GM23338 (cell line): ENCODE measurements around the gene SRPK2. TPM values are rescaled to one million over a fixed set of nuclear protein-coding genes. Genes with fewer than 3 reads are reported as not detected.

Source experiments
- ATAC-seq: fragments of 200-7000 bp; cut with Tn5 transposase; 3 replicates; pipeline ENCODE4 v1.9.1; 2020
- DNase-seq: peaks from one replicate; pipeline ENCODE4 v3.0.0-alpha.2; 2015; ENCODE audit warnings: low spot score
- H2AFZ ChIP-seq: fragments of 200-600 bp; sonication (generic); 2 replicates; pipeline ENCODE4 v1.8.0; 2016; ENCODE audit warnings: antibody characterized with exemption, mild to moderate bottlenecking, moderate library complexity
- H3F3A ChIP-seq: fragments of 200-600 bp; sonication (generic); replicated peaks from 2 replicates; pipeline ENCODE4 v1.8.0; 2017; ENCODE audit warnings: antibody characterized with exemption, mixed run types, low read depth
- H3K27ac ChIP-seq: fragments of 200-600 bp; sonication (generic); 2 replicates; pipeline ENCODE4 v1.6.1; 2016; ENCODE audit warnings: low read depth
- H3K27me3 ChIP-seq: fragments of 200-600 bp; sonication (generic); 2 replicates; pipeline ENCODE4 v1.8.0; 2016; ENCODE audit warnings: mild to moderate bottlenecking, mixed run types, moderate library complexity; ENCODE audit not compliant: insufficient read depth
- H3K36me3 ChIP-seq: fragments of 200-600 bp; sonication (generic); 2 replicates; pipeline ENCODE4 v1.8.0; 2016; ENCODE audit warnings: mild to moderate bottlenecking; ENCODE audit not compliant: insufficient read depth
- H3K4me1 ChIP-seq: fragments of 200-600 bp; sonication (generic); 2 replicates; pipeline ENCODE4 v1.8.0; 2016; ENCODE audit warnings: mild to moderate bottlenecking, moderate library complexity; ENCODE audit not compliant: insufficient read depth
- H3K4me2 ChIP-seq: fragments of 200-600 bp; sonication (generic); 2 replicates; pipeline ENCODE4 v1.7.1; 2017; ENCODE audit warnings: mixed run types
- H3K4me3 ChIP-seq: fragments of 200-600 bp; sonication (generic); 2 replicates; pipeline ENCODE4 v1.6.1; 2016; ENCODE audit warnings: mixed run types
- H3K79me2 ChIP-seq: fragments of 200-600 bp; sonication (generic); replicated peaks from 2 replicates; pipeline ENCODE4 v1.8.0; 2017; ENCODE audit warnings: mild to moderate bottlenecking; ENCODE audit not compliant: insufficient read depth
- H3K9me2 ChIP-seq: fragments of 200-600 bp; sonication (generic); 2 replicates; pipeline ENCODE4 v1.8.0; 2017; ENCODE audit not compliant: insufficient read depth
- H4K20me1 ChIP-seq: fragments of 200-600 bp; sonication (generic); replicated peaks from 2 replicates; pipeline ENCODE4 v1.8.0; 2017; ENCODE audit warnings: mild to moderate bottlenecking; ENCODE audit not compliant: insufficient read depth
- H3K27ac Mint-ChIP-seq: 2 replicates; pipeline ENCODE4 v1.8.0; 2020; ENCODE audit warnings: inconsistent platforms, mild to moderate bottlenecking, moderate library complexity, mixed read lengths
- H3K27me3 Mint-ChIP-seq: 3 replicates; pipeline ENCODE4 v1.8.0; 2022; ENCODE audit warnings: low read depth, mild to moderate bottlenecking, moderate library complexity, mixed read lengths, inconsistent platforms; ENCODE audit not compliant: insufficient read depth, poor library complexity
- H3K36me3 Mint-ChIP-seq: 3 replicates; pipeline ENCODE4 v1.8.0; 2021; ENCODE audit warnings: low read depth, mild to moderate bottlenecking, inconsistent platforms, moderate library complexity, mixed read lengths
- H3K4me1 Mint-ChIP-seq: 3 replicates; pipeline ENCODE4 v1.8.0; 2020; ENCODE audit warnings: mild to moderate bottlenecking, inconsistent platforms, mixed read lengths
- H3K4me3 Mint-ChIP-seq: 3 replicates; pipeline ENCODE4 v1.8.0; 2021; ENCODE audit warnings: moderate library complexity, mild to moderate bottlenecking, inconsistent platforms, mixed read lengths
- H3K9me3 Mint-ChIP-seq: 3 replicates; pipeline ENCODE4 v1.8.0; 2020; ENCODE audit warnings: moderate library complexity, mild to moderate bottlenecking, inconsistent platforms, mixed read lengths
- CREB1 ChIP-seq: fragments of 250-450 bp; sonication (Bioruptor Pico); IDR thresholded peaks from 2 replicates; pipeline ENCODE4 v1.5.0; 2020; ENCODE audit warnings: low read depth, mild to moderate bottlenecking, moderate library complexity
- CTCF ChIP-seq, 2 experiments: fragments of 200-600 bp in 1 of 2; sonication (generic) in 1 of 2; conservative IDR thresholded peaks; 2 replicates each; pipeline versions ENCODE4 v1.5.1 to v1.6.1; 2016 to 2017; ENCODE audit warnings: antibody characterized with exemption in 2 of 2, low read depth in 2 of 2, mild to moderate bottlenecking in 2 of 2, moderate library complexity in 1 of 2
- EZH2 ChIP-seq: fragments of 200-600 bp; sonication (generic); IDR thresholded peaks from one replicate; pipeline ENCODE4 v1.8.0; 2017; ENCODE audit warnings: antibody characterized with exemption, mild to moderate bottlenecking, low read depth; ENCODE audit not compliant: unreplicated experiment
- EZH2phosphoT487 ChIP-seq: fragments of 200-600 bp; sonication (generic); IDR thresholded peaks from one replicate; pipeline ENCODE4 v1.8.1; 2018; ENCODE audit warnings: antibody characterized with exemption; ENCODE audit not compliant: unreplicated experiment
- JUNB ChIP-seq: IDR thresholded peaks from one replicate; pipeline ENCODE4 v1.6.1; 2016; ENCODE audit warnings: antibody characterized with exemption; ENCODE audit not compliant: unreplicated experiment
- NANOG ChIP-seq: IDR thresholded peaks from 2 replicates; pipeline ENCODE4 v1.6.1; 2016; ENCODE audit warnings: antibody characterized with exemption, borderline replicate concordance
- POLR2AphosphoS5 ChIP-seq: IDR thresholded peaks from 2 replicates; pipeline ENCODE4 v1.6.1; 2016; ENCODE audit warnings: antibody characterized with exemption, low read depth
- REST ChIP-seq: IDR thresholded peaks from one replicate; pipeline ENCODE4 v1.6.1; 2018; ENCODE audit warnings: antibody characterized with exemption; ENCODE audit not compliant: unreplicated experiment
- STAT1 ChIP-seq: IDR thresholded peaks from one replicate; pipeline ENCODE4 v1.6.1; 2016; ENCODE audit warnings: antibody characterized with exemption; ENCODE audit not compliant: unreplicated experiment
- ZNF114 ChIP-seq: fragments of 250-450 bp; sonication (Bioruptor Pico); IDR thresholded peaks from 2 replicates; pipeline ENCODE4 v1.5.0; 2020; ENCODE audit warnings: mild to moderate bottlenecking, moderate library complexity
- ZNF331 ChIP-seq: fragments of 250-450 bp; sonication (Bioruptor Pico); IDR thresholded peaks from 2 replicates; pipeline ENCODE4 v1.5.0; 2020; ENCODE audit warnings: low read depth, mild to moderate bottlenecking, moderate library complexity
- polyA plus RNA-seq: library from polyadenylated mRNA; unstranded; fragments of >200 nt; fragmentation: Nextera tagmentation; extraction: Ambion mirVana; gene quantifications from 2 replicates; pipeline ENCODE4 v1.2.1, GENCODE V29; 2016
- total RNA-seq: library from RNA; depleted of rRNA; stranded (reverse); fragments of >200 nt; shearing (Covaris generic); gene quantifications from 2 replicates; pipeline ENCODE4 v1.2.3, GENCODE V29; 2014
- TF ChIP-seq, protein P1 (sequence below): fragments of 250-450 bp; sonication (Bioruptor Pico); IDR thresholded peaks from 2 replicates; pipeline ENCODE4 v1.5.0; 2020; ENCODE audit warnings: mild to moderate bottlenecking, moderate library complexity
- TF ChIP-seq, protein P2 (sequence below): IDR thresholded peaks from 2 replicates; pipeline ENCODE4 v1.6.1; 2016; ENCODE audit warnings: antibody characterized with exemption

SRPK2 gene
- total and polyA plus RNA-seq, 2 experiments from 2014 or later = 66.3 to 91.5 TPM

DNA sequence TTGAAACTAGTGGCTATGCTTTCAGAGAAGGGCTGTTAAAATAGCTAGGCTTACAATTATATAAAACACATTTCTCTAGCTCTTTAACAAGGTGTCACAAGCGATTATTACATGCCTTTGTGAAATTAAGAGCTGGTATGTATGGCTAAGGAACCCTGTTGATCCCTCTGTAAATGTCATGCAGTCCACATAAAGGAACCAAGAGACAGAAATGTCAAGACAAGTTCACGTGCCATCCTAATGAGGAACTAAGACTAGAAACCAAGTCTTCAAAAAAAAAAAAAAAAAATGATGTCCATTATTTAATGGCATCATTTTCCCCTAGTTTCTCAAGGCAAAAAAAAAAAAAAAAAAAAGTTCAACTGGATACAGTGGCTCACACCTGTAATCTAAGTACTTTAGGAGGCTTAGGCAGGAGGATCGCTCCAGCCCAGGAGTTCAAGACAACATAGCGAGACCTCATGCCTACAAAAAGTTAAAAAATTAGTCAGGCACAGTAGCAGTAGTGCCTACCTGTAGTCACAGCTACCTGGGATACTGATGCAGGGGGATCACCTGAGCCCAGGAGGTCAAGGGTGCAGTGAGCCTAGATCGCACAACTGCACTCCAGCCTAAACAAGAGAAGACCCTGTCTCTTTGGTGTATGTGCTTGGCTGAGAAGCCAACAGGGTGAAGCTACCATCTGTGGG lies 63.4 kb downstream of the SRPK2 start:
- Mint-ChIP-seq H3K9me3 (no peaks in the 10 kb centered on the region; the same call in 2 of the 3 replicates), H3K27me3 (peaks cover 5% of the 10 kb centered on the region), H3K36me3 (peaks cover 6% of the 10 kb centered on the region; the same call in 2 of the 3 replicates), H3K4me1 (no peaks in the 10 kb centered on the region), H3K4me3 (no peak overlapping the region), H3K27ac (peak overlapping the region; percentile 51; the same call in 1 of the 2 replicates)
- peaks cover 42% of the 10 kb centered on the region for H4K20me1 ChIP-seq
- no peaks in the 10 kb centered on the region; the same call in 1 of the 2 replicates for H3K4me1 ChIP-seq
- ATAC-seq (no peak), DNase-seq (no peak)
- TF ChIP-seq ZNF114 (CRISPR knock-in tag) (no peak), EZH2phosphoT487 (no peak), REST (no peak), NANOG (no peak), CTCF (conservative IDR thresholded peaks at IDR 0.05; ENCODE audit: low read depth in 2 of 2) (no peak), CREB1 (no peak), ZNF331 (CRISPR knock-in tag) (no peak), STAT1 (no peak), EZH2 (no peak), POLR2AphosphoS5 (no peak), JUNB (no peak)
- TF ChIP-seq, protein P1, sequence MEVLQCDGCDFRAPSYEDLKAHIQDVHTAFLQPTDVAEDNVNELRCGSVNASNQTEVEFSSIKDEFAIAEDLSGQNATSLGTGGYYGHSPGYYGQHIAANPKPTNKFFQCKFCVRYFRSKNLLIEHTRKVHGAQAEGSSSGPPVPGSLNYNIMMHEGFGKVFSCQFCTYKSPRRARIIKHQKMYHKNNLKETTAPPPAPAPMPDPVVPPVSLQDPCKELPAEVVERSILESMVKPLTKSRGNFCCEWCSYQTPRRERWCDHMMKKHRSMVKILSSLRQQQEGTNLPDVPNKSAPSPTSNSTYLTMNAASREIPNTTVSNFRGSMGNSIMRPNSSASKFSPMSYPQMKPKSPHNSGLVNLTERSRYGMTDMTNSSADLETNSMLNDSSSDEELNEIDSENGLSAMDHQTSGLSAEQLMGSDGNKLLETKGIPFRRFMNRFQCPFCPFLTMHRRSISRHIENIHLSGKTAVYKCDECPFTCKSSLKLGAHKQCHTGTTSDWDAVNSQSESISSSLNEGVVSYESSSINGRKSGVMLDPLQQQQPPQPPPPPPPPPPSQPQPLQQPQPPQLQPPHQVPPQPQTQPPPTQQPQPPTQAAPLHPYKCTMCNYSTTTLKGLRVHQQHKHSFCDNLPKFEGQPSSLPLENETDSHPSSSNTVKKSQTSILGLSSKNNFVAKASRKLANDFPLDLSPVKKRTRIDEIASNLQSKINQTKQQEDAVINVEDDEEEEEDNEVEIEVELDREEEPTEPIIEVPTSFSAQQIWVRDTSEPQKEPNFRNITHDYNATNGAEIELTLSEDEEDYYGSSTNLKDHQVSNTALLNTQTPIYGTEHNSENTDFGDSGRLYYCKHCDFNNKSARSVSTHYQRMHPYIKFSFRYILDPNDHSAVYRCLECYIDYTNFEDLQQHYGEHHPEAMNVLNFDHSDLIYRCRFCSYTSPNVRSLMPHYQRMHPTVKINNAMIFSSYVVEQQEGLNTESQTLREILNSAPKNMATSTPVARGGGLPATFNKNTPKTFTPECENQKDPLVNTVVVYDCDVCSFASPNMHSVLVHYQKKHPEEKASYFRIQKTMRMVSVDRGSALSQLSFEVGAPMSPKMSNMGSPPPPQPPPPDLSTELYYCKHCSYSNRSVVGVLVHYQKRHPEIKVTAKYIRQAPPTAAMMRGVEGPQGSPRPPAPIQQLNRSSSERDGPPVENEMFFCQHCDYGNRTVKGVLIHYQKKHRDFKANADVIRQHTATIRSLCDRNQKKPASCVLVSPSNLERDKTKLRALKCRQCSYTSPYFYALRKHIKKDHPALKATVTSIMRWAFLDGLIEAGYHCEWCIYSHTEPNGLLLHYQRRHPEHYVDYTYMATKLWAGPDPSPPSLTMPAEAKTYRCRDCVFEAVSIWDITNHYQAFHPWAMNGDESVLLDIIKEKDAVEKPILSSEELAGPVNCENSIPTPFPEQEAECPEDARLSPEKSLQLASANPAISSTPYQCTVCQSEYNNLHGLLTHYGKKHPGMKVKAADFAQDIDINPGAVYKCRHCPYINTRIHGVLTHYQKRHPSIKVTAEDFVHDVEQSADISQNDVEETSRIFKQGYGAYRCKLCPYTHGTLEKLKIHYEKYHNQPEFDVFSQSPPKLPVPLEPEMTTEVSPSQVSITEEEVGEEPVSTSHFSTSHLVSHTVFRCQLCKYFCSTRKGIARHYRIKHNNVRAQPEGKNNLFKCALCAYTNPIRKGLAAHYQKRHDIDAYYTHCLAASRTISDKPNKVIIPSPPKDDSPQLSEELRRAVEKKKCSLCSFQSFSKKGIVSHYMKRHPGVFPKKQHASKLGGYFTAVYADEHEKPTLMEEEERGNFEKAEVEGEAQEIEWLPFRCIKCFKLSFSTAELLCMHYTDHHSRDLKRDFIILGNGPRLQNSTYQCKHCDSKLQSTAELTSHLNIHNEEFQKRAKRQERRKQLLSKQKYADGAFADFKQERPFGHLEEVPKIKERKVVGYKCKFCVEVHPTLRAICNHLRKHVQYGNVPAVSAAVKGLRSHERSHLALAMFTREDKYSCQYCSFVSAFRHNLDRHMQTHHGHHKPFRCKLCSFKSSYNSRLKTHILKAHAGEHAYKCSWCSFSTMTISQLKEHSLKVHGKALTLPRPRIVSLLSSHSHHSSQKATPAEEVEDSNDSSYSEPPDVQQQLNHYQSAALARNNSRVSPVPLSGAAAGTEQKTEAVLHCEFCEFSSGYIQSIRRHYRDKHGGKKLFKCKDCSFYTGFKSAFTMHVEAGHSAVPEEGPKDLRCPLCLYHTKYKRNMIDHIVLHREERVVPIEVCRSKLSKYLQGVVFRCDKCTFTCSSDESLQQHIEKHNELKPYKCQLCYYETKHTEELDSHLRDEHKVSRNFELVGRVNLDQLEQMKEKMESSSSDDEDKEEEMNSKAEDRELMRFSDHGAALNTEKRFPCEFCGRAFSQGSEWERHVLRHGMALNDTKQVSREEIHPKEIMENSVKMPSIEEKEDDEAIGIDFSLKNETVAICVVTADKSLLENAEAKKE (CRISPR knock-in tag) = no peak
- TF ChIP-seq, protein P2, sequence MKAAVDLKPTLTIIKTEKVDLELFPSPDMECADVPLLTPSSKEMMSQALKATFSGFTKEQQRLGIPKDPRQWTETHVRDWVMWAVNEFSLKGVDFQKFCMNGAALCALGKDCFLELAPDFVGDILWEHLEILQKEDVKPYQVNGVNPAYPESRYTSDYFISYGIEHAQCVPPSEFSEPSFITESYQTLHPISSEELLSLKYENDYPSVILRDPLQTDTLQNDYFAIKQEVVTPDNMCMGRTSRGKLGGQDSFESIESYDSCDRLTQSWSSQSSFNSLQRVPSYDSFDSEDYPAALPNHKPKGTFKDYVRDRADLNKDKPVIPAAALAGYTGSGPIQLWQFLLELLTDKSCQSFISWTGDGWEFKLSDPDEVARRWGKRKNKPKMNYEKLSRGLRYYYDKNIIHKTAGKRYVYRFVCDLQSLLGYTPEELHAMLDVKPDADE = no peak
- peaks cover 99% of the 10 kb centered on the region for H3K79me2 ChIP-seq
- no peak overlapping the region for H3K4me3 ChIP-seq
- 0 out of 2 replicates have a peak, but pooled peaks cover under 1% of the 10 kb centered on the region for H3F3A ChIP-seq
- peak overlapping the region; percentile 39; the same call in 1 of the 2 replicates for H3K27ac ChIP-seq
- no peak overlapping the region for H2AFZ ChIP-seq
- H3K36me3 ChIP-seq = no peaks in the 10 kb centered on the region
- no peak overlapping the region for H3K4me2 ChIP-seq
- no peaks in the 10 kb centered on the region; the same call in 1 of the 2 replicates for H3K9me2 ChIP-seq
- no peaks in the 10 kb centered on the region for H3K27me3 ChIP-seq
